K562 (cell line): Measurements from ENCODE around the gene TRERF1. TPM values are rescaled to one million over a fixed set of nuclear protein-coding genes. Genes with fewer than 3 reads are reported as not detected.

Experiments
- BCL6 ChIP-seq: fragments of 250-450 bp; sonication (Bioruptor Pico); IDR thresholded peaks from 2 replicates; pipeline ENCODE4 v1.4.0; 2020
- CBX3 ChIP-seq, 2 experiments: IDR thresholded peaks; 1 replicate in 1 of 2; 2 replicates in 1 of 2; pipeline ENCODE4 v1.6.1; 2012; ENCODE audit warnings: inconsistent platforms in 2 of 2, low read length in 2 of 2, borderline replicate concordance in 1 of 2, control low read depth in 1 of 2
- DIDO1 ChIP-seq: fragments of 450-650 bp; IDR thresholded peaks from 2 replicates; pipeline ENCODE4 v1.6.1; 2016; ENCODE audit warnings: low read depth, missing biosample characterization, missing genetic modification characterization
- EP300 ChIP-seq: IDR thresholded peaks from 2 replicates; pipeline ENCODE4 v1.6.1; 2012; ENCODE audit warnings: low read length, improper control_type of control experiment
- EP400 ChIP-seq: fragments of 450-650 bp; IDR thresholded peaks from 2 replicates; pipeline ENCODE4 v1.6.1; 2017; ENCODE audit warnings: antibody characterized with exemption, mild to moderate bottlenecking, moderate library complexity
- HLTF ChIP-seq: fragments of 450-650 bp; IDR thresholded peaks from 2 replicates; pipeline ENCODE4 v1.6.1; 2016
- HNRNPLL ChIP-seq: fragments of 200-400 bp; formaldehyde crosslinking; IDR thresholded peaks from 2 replicates; pipeline ENCODE4 v1.6.1; 2017; ENCODE audit warnings: low read length, low read depth, mild to moderate bottlenecking; ENCODE audit not compliant: poor library complexity, severe bottlenecking
- KLF10 ChIP-seq: fragments of 250-450 bp; sonication (Bioruptor Pico); IDR thresholded peaks from 2 replicates; pipeline ENCODE4 v1.6.1; 2021; ENCODE audit warnings: matching md5 sums
- MAX ChIP-seq: sonication (generic); formaldehyde crosslinking; IDR thresholded peaks from 2 replicates; pipeline ENCODE4 v1.9.0; 2022; ENCODE audit warnings: mild to moderate bottlenecking, missing genetic modification reagents
- NBN ChIP-seq: fragments of 450-650 bp; IDR thresholded peaks from 2 replicates; pipeline ENCODE4 v1.6.1; 2016; ENCODE audit warnings: low read depth, mild to moderate bottlenecking
- PHF21A ChIP-seq: fragments of 450-650 bp; IDR thresholded peaks from 2 replicates; pipeline ENCODE4 v1.6.1; 2017; ENCODE audit warnings: low read depth, borderline replicate concordance
- PYGO2 ChIP-seq: fragments of 450-650 bp; IDR thresholded peaks from 2 replicates; pipeline ENCODE4 v1.6.1; 2016; ENCODE audit warnings: mild to moderate bottlenecking, missing genetic modification characterization, moderate library complexity, missing compliant biosample characterization
- TBP ChIP-seq: optimal IDR thresholded peaks from 2 replicates; pipeline ENCODE3; 2011; ENCODE audit warnings: low read depth, low read length, improper control_type of control experiment
- XRCC4 ChIP-seq: IDR thresholded peaks from one replicate; pipeline ENCODE4 v1.6.1; 2011; ENCODE audit not compliant: insufficient read depth, insufficient read length; ENCODE audit errors: extremely low read depth
- ZBED1 ChIP-seq: IDR thresholded peaks from 2 replicates; pipeline ENCODE4 v1.6.1; 2014
- ZC3H8 ChIP-seq: fragments of 450-650 bp; IDR thresholded peaks from 2 replicates; pipeline ENCODE4 v1.6.1; 2017
- ZNF583 ChIP-seq: fragments of 250-450 bp; sonication (Bioruptor Pico); IDR thresholded peaks from 2 replicates; pipeline ENCODE4 v1.4.0; 2020
- polyA plus RNA-seq, 8 experiments: library from polyadenylated mRNA; depleted of rRNA in 4 of 8; stranded (reverse) in 5 of 8; unstranded in 3 of 8; fragments of >200 nt; fragmentation: Nextera tagmentation in 2 of 8; fragmentation: Illumina TruSeq in 1 of 8; extraction: Ambion mirVana in 2 of 8; extraction: Trizol in 1 of 8; gene quantifications; 2 replicates each; pipeline versions ENCODE4 v1.2.1 to v1.2.3, GENCODE V29; 2011 to 2014; ENCODE audit warnings: inconsistent platforms in 1 of 8, missing spikeins in 1 of 8
- total RNA-seq, 7 experiments: library from RNA; depleted of rRNA in 6 of 7; stranded (reverse); fragments of >200 nt in 6 of 7; fragmentation: Illumina TruSeq in 2 of 7; extraction: Trizol in 2 of 7; gene quantifications; 2 replicates each; pipeline versions ENCODE4 v1.2.1 to v1.2.3, GENCODE V29; 2011 to 2021; ENCODE audit warnings: low replicate concordance in 1 of 7
- TF ChIP-seq, protein P1 (sequence below): fragments of 250-450 bp; sonication (Bioruptor Pico); IDR thresholded peaks from 2 replicates; pipeline ENCODE4 v1.9.0; 2021; ENCODE audit warnings: mild to moderate bottlenecking, inconsistent platforms
- TF ChIP-seq, protein P2 (sequence below): sonication (generic); formaldehyde crosslinking; IDR thresholded peaks from 2 replicates; pipeline ENCODE4 v1.8.0; 2022; ENCODE audit warnings: mild to moderate bottlenecking, missing genetic modification reagents
- TF ChIP-seq, protein P3 (sequence below): sonication (generic); formaldehyde crosslinking; IDR thresholded peaks from 2 replicates; pipeline ENCODE4 v1.8.0; 2023; ENCODE audit warnings: mild to moderate bottlenecking, missing genetic modification reagents

TRERF1 gene
- total and polyA plus RNA-seq, 9 of the 15 experiments (the other 6 are each of a cell fraction or from before 2014, with no cell fraction given), result 0.04 to 0.20 (median 0.07) TPM; not detected in 3

- TF ChIP-seq ZNF583 (CRISPR knock-in tag) (0 out of 2 replicates have a peak, but pooled peaks have one; percentile 25), TBP (no peak), ZC3H8 (peak; percentile 80), PHF21A (no peak), NBN (peak; percentile 99), PYGO2 (tag) (no peak), DIDO1 (tag) (peak; percentile 80; the same call in 1 of the 2 replicates), MAX (CRISPR knock-in tag) (peak; percentile 40; the same call in 1 of the 2 replicates), EP300 (peak; percentile 97), HLTF (peak; percentile 99), XRCC4 (no peak), BCL6 (CRISPR knock-in tag) (no peak), EP400 (peak; percentile 76), CBX3 (IDR thresholded peaks at IDR 0.05; ENCODE audit: borderline replicate concordance in 1 of 2, low read length in 2 of 2) (peak in 1 of 2 experiments; percentile 64; a peak in 1 of 3 replicates), HNRNPLL (peak; percentile 24), ZBED1 (peak; percentile 92), KLF10 (CRISPR knock-in tag) (no peak)
- TF ChIP-seq, protein P1, sequence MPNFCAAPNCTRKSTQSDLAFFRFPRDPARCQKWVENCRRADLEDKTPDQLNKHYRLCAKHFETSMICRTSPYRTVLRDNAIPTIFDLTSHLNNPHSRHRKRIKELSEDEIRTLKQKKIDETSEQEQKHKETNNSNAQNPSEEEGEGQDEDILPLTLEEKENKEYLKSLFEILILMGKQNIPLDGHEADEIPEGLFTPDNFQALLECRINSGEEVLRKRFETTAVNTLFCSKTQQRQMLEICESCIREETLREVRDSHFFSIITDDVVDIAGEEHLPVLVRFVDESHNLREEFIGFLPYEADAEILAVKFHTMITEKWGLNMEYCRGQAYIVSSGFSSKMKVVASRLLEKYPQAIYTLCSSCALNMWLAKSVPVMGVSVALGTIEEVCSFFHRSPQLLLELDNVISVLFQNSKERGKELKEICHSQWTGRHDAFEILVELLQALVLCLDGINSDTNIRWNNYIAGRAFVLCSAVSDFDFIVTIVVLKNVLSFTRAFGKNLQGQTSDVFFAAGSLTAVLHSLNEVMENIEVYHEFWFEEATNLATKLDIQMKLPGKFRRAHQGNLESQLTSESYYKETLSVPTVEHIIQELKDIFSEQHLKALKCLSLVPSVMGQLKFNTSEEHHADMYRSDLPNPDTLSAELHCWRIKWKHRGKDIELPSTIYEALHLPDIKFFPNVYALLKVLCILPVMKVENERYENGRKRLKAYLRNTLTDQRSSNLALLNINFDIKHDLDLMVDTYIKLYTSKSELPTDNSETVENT (CRISPR knock-in tag), result no peak; the same call in 1 of the 2 replicates
- TF ChIP-seq, protein P2, sequence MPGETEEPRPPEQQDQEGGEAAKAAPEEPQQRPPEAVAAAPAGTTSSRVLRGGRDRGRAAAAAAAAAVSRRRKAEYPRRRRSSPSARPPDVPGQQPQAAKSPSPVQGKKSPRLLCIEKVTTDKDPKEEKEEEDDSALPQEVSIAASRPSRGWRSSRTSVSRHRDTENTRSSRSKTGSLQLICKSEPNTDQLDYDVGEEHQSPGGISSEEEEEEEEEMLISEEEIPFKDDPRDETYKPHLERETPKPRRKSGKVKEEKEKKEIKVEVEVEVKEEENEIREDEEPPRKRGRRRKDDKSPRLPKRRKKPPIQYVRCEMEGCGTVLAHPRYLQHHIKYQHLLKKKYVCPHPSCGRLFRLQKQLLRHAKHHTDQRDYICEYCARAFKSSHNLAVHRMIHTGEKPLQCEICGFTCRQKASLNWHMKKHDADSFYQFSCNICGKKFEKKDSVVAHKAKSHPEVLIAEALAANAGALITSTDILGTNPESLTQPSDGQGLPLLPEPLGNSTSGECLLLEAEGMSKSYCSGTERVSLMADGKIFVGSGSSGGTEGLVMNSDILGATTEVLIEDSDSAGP, result no peak
- TF ChIP-seq, protein P3, sequence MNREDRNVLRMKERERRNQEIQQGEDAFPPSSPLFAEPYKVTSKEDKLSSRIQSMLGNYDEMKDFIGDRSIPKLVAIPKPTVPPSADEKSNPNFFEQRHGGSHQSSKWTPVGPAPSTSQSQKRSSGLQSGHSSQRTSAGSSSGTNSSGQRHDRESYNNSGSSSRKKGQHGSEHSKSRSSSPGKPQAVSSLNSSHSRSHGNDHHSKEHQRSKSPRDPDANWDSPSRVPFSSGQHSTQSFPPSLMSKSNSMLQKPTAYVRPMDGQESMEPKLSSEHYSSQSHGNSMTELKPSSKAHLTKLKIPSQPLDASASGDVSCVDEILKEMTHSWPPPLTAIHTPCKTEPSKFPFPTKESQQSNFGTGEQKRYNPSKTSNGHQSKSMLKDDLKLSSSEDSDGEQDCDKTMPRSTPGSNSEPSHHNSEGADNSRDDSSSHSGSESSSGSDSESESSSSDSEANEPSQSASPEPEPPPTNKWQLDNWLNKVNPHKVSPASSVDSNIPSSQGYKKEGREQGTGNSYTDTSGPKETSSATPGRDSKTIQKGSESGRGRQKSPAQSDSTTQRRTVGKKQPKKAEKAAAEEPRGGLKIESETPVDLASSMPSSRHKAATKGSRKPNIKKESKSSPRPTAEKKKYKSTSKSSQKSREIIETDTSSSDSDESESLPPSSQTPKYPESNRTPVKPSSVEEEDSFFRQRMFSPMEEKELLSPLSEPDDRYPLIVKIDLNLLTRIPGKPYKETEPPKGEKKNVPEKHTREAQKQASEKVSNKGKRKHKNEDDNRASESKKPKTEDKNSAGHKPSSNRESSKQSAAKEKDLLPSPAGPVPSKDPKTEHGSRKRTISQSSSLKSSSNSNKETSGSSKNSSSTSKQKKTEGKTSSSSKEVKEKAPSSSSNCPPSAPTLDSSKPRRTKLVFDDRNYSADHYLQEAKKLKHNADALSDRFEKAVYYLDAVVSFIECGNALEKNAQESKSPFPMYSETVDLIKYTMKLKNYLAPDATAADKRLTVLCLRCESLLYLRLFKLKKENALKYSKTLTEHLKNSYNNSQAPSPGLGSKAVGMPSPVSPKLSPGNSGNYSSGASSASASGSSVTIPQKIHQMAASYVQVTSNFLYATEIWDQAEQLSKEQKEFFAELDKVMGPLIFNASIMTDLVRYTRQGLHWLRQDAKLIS, result peak; percentile 84
Measured at GRCh38 chr6:42197555-42198362, 254.0 kb downstream of the TRERF1 start (continued).
